ENCODE data around the gene CCDC7. TPM values are rescaled to one million over a fixed set of nuclear protein-coding genes. Genes with fewer than 3 reads are reported as not detected.
"Not testable (repeated sequence)": the region's sequence is repeated elsewhere in the genome, so short reads cannot be mapped to it uniquely, and the experiment has no call there.

The CCDC7 gene
- total RNA-seq, 1 experiment from 2014 or later, result 21.7 TPM

GRCh38 chr10:32629910-32630309 is 184.0 kb downstream of the CCDC7 start:
- no peak for DNase-seq (ENCODE audit: low read depth)
- in situ Hi-C loops (cut with HindIII; ENCODE audit: low pct_unique_long_range_greater_than_20kb, low sequenced_read_pairs), result no loop called here

GRCh38 chr10:32646535-32646934 is 200.6 kb downstream of the CCDC7 start:
- in situ Hi-C loops (cut with HindIII; ENCODE audit: low pct_unique_long_range_greater_than_20kb, low sequenced_read_pairs), result no loop called here
- DNase-seq (ENCODE audit: low read depth), result no peak

GRCh38 chr10:32650246-32650655 is 204.3 kb downstream of the CCDC7 start:
- in situ Hi-C loops (cut with HindIII; ENCODE audit: low pct_unique_long_range_greater_than_20kb, low sequenced_read_pairs), result no loop called here
- no peak for DNase-seq (ENCODE audit: low read depth)

GRCh38 chr10:32657430-32657829 is 211.5 kb downstream of the CCDC7 start:
- in situ Hi-C loops (cut with HindIII; ENCODE audit: low pct_unique_long_range_greater_than_20kb, low sequenced_read_pairs), result not testable (repeated sequence)

GRCh38 chr10:32661346-32661745 is 215.4 kb downstream of the CCDC7 start:
- in situ Hi-C loops (cut with HindIII; ENCODE audit: low pct_unique_long_range_greater_than_20kb, low sequenced_read_pairs), result no loop called here
- no peak for DNase-seq (ENCODE audit: low read depth)

More at GRCh38 chr10:32657430-32657829, 211.5 kb downstream of the CCDC7 start:
- DNase-seq (ENCODE audit: low read depth), result not testable (repeated sequence)

GRCh38 chr10:32680803-32681557 is 235.0 kb downstream of the CCDC7 start:
- in situ Hi-C loops (cut with HindIII; ENCODE audit: low pct_unique_long_range_greater_than_20kb, low sequenced_read_pairs), result no loop called here
- no peak for DNase-seq (ENCODE audit: low read depth)

GRCh38 chr10:32684291-32684690 is 238.4 kb downstream of the CCDC7 start:
- in situ Hi-C loops (cut with HindIII; ENCODE audit: low pct_unique_long_range_greater_than_20kb, low sequenced_read_pairs), result no loop called here
- no peak for DNase-seq (ENCODE audit: low read depth)

GRCh38 chr10:32687116-32687515 is 241.2 kb downstream of the CCDC7 start:
- in situ Hi-C loops (cut with HindIII; ENCODE audit: low pct_unique_long_range_greater_than_20kb, low sequenced_read_pairs), result no loop called here
- DNase-seq (ENCODE audit: low read depth), result no peak

GRCh38 chr10:32687546-32687945 is 241.6 kb downstream of the CCDC7 start:
- DNase-seq (ENCODE audit: low read depth), result no peak

GRCh38 chr10:32692174-32692573 is 246.2 kb downstream of the CCDC7 start:
- in situ Hi-C loops (cut with HindIII; ENCODE audit: low pct_unique_long_range_greater_than_20kb, low sequenced_read_pairs), result no loop called here
- DNase-seq (ENCODE audit: low read depth), result peak; percentile 91

More at GRCh38 chr10:32687546-32687945, 241.6 kb downstream of the CCDC7 start:
- in situ Hi-C loops (cut with HindIII; ENCODE audit: low pct_unique_long_range_greater_than_20kb, low sequenced_read_pairs), result no loop called here

- in situ Hi-C loops (cut with HindIII; ENCODE audit: low pct_unique_long_range_greater_than_20kb, low sequenced_read_pairs), result no loop called here
- no peak for DNase-seq (ENCODE audit: low read depth)
These were observed 247.6 kb downstream of the CCDC7 start for GRCh38 chr10:32693441-32693979.

GRCh38 chr10:32699683-32700082 is 253.7 kb downstream of the CCDC7 start:
- in situ Hi-C loops (cut with HindIII; ENCODE audit: low pct_unique_long_range_greater_than_20kb, low sequenced_read_pairs), result not testable (repeated sequence)

GRCh38 chr10:32713560-32713959 is 267.6 kb downstream of the CCDC7 start:
- in situ Hi-C loops (cut with HindIII; ENCODE audit: low pct_unique_long_range_greater_than_20kb, low sequenced_read_pairs), result no loop called here
- DNase-seq (ENCODE audit: low read depth), result no peak

More at GRCh38 chr10:32699683-32700082, 253.7 kb downstream of the CCDC7 start:
- DNase-seq (ENCODE audit: low read depth), result not testable (repeated sequence)

GRCh38 chr10:32731527-32731926 is 285.6 kb downstream of the CCDC7 start:
- DNase-seq (ENCODE audit: low read depth), result no peak
- in situ Hi-C loops (cut with HindIII; ENCODE audit: low pct_unique_long_range_greater_than_20kb, low sequenced_read_pairs), result no loop called here

GRCh38 chr10:32738958-32739357 is 293.0 kb downstream of the CCDC7 start:
- no peak for DNase-seq (ENCODE audit: low read depth)
- in situ Hi-C loops (cut with HindIII; ENCODE audit: low pct_unique_long_range_greater_than_20kb, low sequenced_read_pairs), result no loop called here

- in situ Hi-C loops (cut with HindIII; ENCODE audit: low pct_unique_long_range_greater_than_20kb, low sequenced_read_pairs), result no loop called here
- no peak for DNase-seq (ENCODE audit: low read depth)
These were observed 298.4 kb downstream of the CCDC7 start for GRCh38 chr10:32744321-32744720.

GRCh38 chr10:32746869-32747268 is 300.9 kb downstream of the CCDC7 start:
- in situ Hi-C loops (cut with HindIII; ENCODE audit: low pct_unique_long_range_greater_than_20kb, low sequenced_read_pairs), result no loop called here
- no peak for DNase-seq (ENCODE audit: low read depth)

GRCh38 chr10:32751582-32751981 is 305.6 kb downstream of the CCDC7 start:
- in situ Hi-C loops (cut with HindIII; ENCODE audit: low pct_unique_long_range_greater_than_20kb, low sequenced_read_pairs), result no loop called here
- DNase-seq (ENCODE audit: low read depth), result no peak

GRCh38 chr10:32754900-32755299 is 309.0 kb downstream of the CCDC7 start:
- in situ Hi-C loops (cut with HindIII; ENCODE audit: low pct_unique_long_range_greater_than_20kb, low sequenced_read_pairs); DNase-seq (ENCODE audit: low read depth): not testable (repeated sequence)

GRCh38 chr10:32771217-32771616 is 325.3 kb downstream of the CCDC7 start:
- peak; percentile 5 for DNase-seq (ENCODE audit: low read depth)
- in situ Hi-C loops (cut with HindIII; ENCODE audit: low pct_unique_long_range_greater_than_20kb, low sequenced_read_pairs), result no loop called here

Data from Caki2 (cell line).